BE2C (cell line): ENCODE results near the gene LRRC8E.

Source experiments
- DNase-seq: peaks from one replicate; pipeline ENCODE4 v3.0.0-alpha.2; 2020
- H3K27me3 ChIP-seq: fragments of 250-450 bp; sonication (Bioruptor Pico); 2 replicates; pipeline ENCODE4 v1.5.1; 2020; ENCODE audit warnings: mild to moderate bottlenecking
- H3K36me3 ChIP-seq: fragments of 250-450 bp; sonication (Bioruptor Pico); 2 replicates; pipeline ENCODE4 v1.5.1; 2020; ENCODE audit warnings: mild to moderate bottlenecking
- H3K4me1 ChIP-seq: fragments of 250-450 bp; sonication (Bioruptor Pico); 2 replicates; pipeline ENCODE4 v1.5.1; 2020
- H3K4me3 ChIP-seq: 2 replicates; pipeline ENCODE4 v1.5.1; 2011; ENCODE audit warnings: low read depth, low read length
- H3K9me3 ChIP-seq: fragments of 250-450 bp; sonication (Bioruptor Pico); 2 replicates; pipeline ENCODE4 v1.5.1; 2020
- CTCF ChIP-seq: IDR thresholded peaks from 2 replicates; pipeline ENCODE4 v1.5.1; 2012; ENCODE audit warnings: mild to moderate bottlenecking, low read depth, low read length

LRRC8E gene

GRCh38 chr19:7843521-7843920 lies 44.8 kb upstream of the LRRC8E start:
- H3K27me3 ChIP-seq, result no peaks in the 10 kb centered on the region
- no peaks in the 10 kb centered on the region for H3K36me3 ChIP-seq
- no peaks in the 10 kb centered on the region for H3K4me1 ChIP-seq
- no peak for TF ChIP-seq CTCF
- DNase-seq, result no peak
- peaks cover 5% of the 10 kb centered on the region for H3K9me3 ChIP-seq
- H3K4me3 ChIP-seq, result no peak overlapping the region

- DNase-seq, result no peak
- TF ChIP-seq CTCF, result no peak
- H3K27me3 ChIP-seq, result no peaks in the 10 kb centered on the region
- peaks cover 5% of the 10 kb centered on the region for H3K9me3 ChIP-seq
- no peak overlapping the region for H3K4me3 ChIP-seq
- H3K36me3 ChIP-seq, result no peaks in the 10 kb centered on the region
- H3K4me1 ChIP-seq, result no peaks in the 10 kb centered on the region
Measured at GRCh38 chr19:7844405-7844804, 43.9 kb upstream of the LRRC8E start.

- H3K4me1 ChIP-seq, result no peaks in the 10 kb centered on the region
- H3K4me3 ChIP-seq, result no peak overlapping the region
- no peak for TF ChIP-seq CTCF
- no peaks in the 10 kb centered on the region for H3K27me3 ChIP-seq
- H3K36me3 ChIP-seq, result no peaks in the 10 kb centered on the region
- DNase-seq, result no peak
- peaks cover 5% of the 10 kb centered on the region for H3K9me3 ChIP-seq
Measured at GRCh38 chr19:7844951-7845350, 43.4 kb upstream of the LRRC8E start.

- H3K36me3 ChIP-seq, result no peaks in the 10 kb centered on the region
- H3K27me3 ChIP-seq, result no peaks in the 10 kb centered on the region
- no peak for TF ChIP-seq CTCF
- H3K9me3 ChIP-seq, result peaks cover 5% of the 10 kb centered on the region
- H3K4me1 ChIP-seq, result no peaks in the 10 kb centered on the region
- DNase-seq, result no peak
- no peak overlapping the region for H3K4me3 ChIP-seq
Measured at GRCh38 chr19:7845390-7846154, 42.7 kb upstream of the LRRC8E start.

- H3K9me3 ChIP-seq, result peaks cover 5% of the 10 kb centered on the region
- H3K4me1 ChIP-seq, result no peaks in the 10 kb centered on the region
- no peaks in the 10 kb centered on the region for H3K36me3 ChIP-seq
- H3K4me3 ChIP-seq, result no peak overlapping the region
- no peaks in the 10 kb centered on the region for H3K27me3 ChIP-seq
- no peak for DNase-seq
- no peak for TF ChIP-seq CTCF
Measured at GRCh38 chr19:7846155-7846646, 42.1 kb upstream of the LRRC8E start.

GRCh38 chr19:7847664-7848063 lies 40.6 kb upstream of the LRRC8E start:
- no peak for TF ChIP-seq CTCF
- H3K27me3 ChIP-seq, result no peaks in the 10 kb centered on the region; the same call in 1 of the 2 replicates
- H3K4me3 ChIP-seq, result no peak overlapping the region
- no peaks in the 10 kb centered on the region for H3K36me3 ChIP-seq
- peaks cover 2% of the 10 kb centered on the region; the same call in 1 of the 2 replicates for H3K9me3 ChIP-seq
- H3K4me1 ChIP-seq, result no peaks in the 10 kb centered on the region
- no peak for DNase-seq
